Mucosa of descending colon (tissue), 3 donors: ENCODE measurements around the gene MUSTN1. TPM values are rescaled to one million over a fixed set of nuclear protein-coding genes. Genes with fewer than 3 reads are reported as not detected.

ENCODE experiments used
- ATAC-seq: fragments of 200-7000 bp; cut with Tn5 transposase; one replicate; pipeline ENCODE4 v1.9.1; 2020; ENCODE audit warnings: mild to moderate bottlenecking, moderate library complexity
- DNase-seq, 3 donors: peaks; one replicate each; pipeline ENCODE4 v3.0.0-alpha.2; 2020
- H3K36me3 ChIP-seq: fragments of 200-600 bp; one replicate; pipeline ENCODE4 v1.8.0; 2021; ENCODE audit warnings: low read depth, mild to moderate bottlenecking
- H3K4me1 ChIP-seq: fragments of 200-600 bp; one replicate; pipeline ENCODE4 v1.8.0; 2021; ENCODE audit warnings: low read depth, mild to moderate bottlenecking
- H3K4me3 ChIP-seq: fragments of 200-600 bp; one replicate; pipeline ENCODE4 v1.8.0; 2021; ENCODE audit warnings: mild to moderate bottlenecking
- H3K9me3 ChIP-seq: fragments of 200-600 bp; one replicate; pipeline ENCODE4 v1.8.0; 2021; ENCODE audit warnings: mild to moderate bottlenecking
- CTCF ChIP-seq: fragments of 200-600 bp; IDR thresholded peaks from one replicate; pipeline ENCODE4 v1.8.0; 2022; ENCODE audit warnings: antibody characterized with exemption, mild to moderate bottlenecking
- intact Hi-C, 2 donors: fragments of 100-400 bp; cut with DNase I in 1 of 2; cut with micrococcal nuclease in 1 of 2; formaldehyde crosslinking; loops; one replicate each; pipeline versions ENCODE4 v1.11.0 to v1.11.1; 2022; cut with DNase I, micrococcal nuclease
- total RNA-seq, 3 donors: library from RNA; stranded (reverse); fragmentation: NEBNext Ultra II Directional in 2 of 3; extraction: Animal tissue kit (Norgen Biotek cat#: 25700) in 2 of 3; gene quantifications; one replicate each; pipeline versions ENCODE4 v1.2.1 to v1.2.4, GENCODE V29; 2021 to 2023
- donor health status: DM: no; HTN: no; CAD: no; lungs with moderate emphysema.
- donor health status: DM: no; HTN: no; CAD: no.
- donor health status: DM: no; HTN: yes; CAD: no.

MUSTN1 gene
- total RNA-seq, 3 donors from 2014 or later, result 1.9 to 5.3 (median 4.0) TPM

DNA sequence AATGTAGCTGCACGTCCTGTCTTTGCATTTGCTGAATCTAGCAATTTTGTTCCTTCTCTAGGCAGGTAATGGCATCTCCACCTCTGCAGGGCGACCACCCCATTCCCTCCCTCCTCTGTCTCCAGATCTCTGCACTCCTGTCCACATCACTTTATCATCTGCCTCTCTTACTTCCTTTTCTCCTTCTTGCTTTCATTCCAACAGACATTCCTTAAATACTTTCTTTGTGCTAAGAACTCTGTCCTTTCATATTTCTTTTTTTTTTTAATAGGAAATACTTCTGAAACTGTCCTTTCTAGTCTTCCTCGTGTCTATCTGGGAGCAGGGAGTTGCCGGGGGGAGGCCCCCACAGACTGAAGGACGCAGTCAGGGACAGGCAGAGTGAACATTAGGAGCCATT lies 33.0 kb downstream of the MUSTN1 start:
- no peak for DNase-seq
- Histone ChIP-seq H3K4me3 (no peak overlapping the region), H3K36me3 (no peaks in the 10 kb centered on the region), H3K4me1 (no peaks in the 10 kb centered on the region), H3K9me3 (no peaks in the 10 kb centered on the region)
- no peak for ATAC-seq
- intact Hi-C loops, result no loop called here
- no peak for TF ChIP-seq CTCF

DNA sequence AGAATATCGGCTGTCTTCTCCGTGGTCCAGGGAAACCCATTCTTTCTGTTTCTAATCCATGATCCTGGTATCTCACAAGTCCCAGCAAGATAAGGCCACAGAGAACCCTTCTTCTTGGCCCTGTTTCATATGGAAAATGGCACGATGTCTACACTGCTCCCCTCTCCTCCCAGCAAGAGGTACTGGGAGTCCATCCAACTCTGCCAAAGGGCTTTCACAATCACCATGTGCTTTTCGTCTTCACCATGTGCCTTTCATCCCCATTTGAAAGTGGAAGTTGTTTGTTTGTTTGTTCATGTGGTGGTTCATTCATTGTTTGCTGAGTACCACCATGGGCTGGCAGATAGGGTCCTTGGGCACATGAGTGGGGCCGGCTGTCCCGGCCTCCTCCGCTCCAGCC lies 34.7 kb downstream of the MUSTN1 start:
- Histone ChIP-seq H3K9me3 (no peaks in the 10 kb centered on the region), H3K4me3 (no peak overlapping the region), H3K4me1 (no peaks in the 10 kb centered on the region), H3K36me3 (no peaks in the 10 kb centered on the region)
- no peak for TF ChIP-seq CTCF
- intact Hi-C loops, result no loop called here
- ATAC-seq, result no peak
- DNase-seq, result no peak

DNA sequence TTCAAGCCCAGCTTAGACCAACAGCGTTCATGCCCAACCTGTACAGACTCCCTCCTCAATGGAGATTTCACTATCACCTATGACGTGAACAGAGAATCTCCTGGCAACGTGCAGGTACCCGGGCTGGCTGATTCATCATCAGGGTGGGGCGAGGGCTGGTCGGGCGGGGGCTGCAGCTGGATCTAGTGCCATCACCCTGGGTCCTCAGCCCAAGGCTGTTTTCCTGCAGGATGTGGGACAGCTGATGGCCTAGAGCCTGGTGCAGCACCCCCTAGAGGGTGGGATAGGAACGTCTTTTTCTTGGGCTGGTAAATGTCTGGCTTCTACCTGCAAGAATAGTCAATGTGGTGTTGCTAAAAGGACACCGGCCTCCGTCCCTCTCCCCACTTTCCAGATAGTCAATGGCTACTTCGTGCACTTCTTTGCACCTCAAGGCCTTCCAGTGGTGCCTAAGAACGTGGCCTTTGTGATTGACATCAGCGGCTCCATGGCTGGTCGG lies 35.8 kb downstream of the MUSTN1 start:
- Histone ChIP-seq H3K4me3 (no peak overlapping the region), H3K4me1 (no peaks in the 10 kb centered on the region), H3K9me3 (no peaks in the 10 kb centered on the region), H3K36me3 (no peaks in the 10 kb centered on the region)
- TF ChIP-seq CTCF, result peak; percentile 45
- ATAC-seq (peak; percentile 63), DNase-seq (peak in 1 of 3 donors; percentile 23)
- intact Hi-C loops, result no loop called here

DNA sequence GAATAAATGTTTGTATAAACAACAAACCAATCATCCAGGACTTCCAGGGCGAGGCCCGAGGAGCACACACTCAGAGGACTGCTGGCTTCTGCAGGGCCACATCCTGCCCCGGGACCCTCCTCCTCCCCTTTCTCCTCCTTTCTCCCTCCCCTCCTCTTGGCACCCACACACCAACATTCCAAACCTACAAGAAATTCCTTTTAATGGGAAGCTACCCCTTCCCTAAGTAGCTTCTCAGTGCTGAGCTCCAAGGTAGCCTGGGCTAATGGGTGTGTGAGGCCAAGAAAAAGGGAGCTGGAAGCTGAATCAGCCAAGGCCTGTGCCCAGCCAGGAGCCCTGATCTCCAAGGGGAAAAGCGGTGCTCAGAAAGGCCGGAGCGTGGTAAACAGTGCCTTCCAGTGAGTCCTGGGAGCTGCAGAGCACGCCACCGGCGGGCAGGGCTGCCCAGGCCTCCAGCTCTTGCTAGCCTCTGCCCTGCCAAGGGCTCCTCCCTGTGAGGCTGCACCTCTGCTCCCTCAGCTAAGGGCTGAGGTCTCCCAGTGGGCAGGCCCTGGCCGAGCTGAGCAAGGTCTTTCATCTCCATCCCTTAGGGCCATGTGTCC lies 36.3 kb downstream of the MUSTN1 start:
- DNase-seq (no peak), ATAC-seq (peak; percentile 7)
- intact Hi-C loops, result no loop called here

DNA sequence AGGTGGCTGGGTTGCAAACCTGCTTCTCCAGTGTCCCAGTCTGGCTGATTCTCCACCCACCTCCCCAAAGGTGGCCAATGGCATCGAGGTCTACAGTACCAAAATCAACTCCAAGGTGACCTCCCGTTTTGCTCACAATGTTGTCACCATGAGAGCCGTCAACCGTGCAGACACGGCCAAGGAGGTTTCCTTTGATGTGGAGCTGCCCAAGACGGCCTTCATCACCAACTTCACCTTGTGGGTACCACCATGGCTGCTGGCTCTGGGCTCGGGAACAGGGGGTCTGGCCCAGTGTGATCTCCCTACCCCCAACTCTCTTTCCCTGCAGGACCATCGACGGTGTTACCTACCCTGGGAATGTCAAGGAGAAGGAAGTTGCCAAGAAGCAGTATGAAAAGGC lies 38.4 kb downstream of the MUSTN1 start:
- Histone ChIP-seq H3K4me1 (no peaks in the 10 kb centered on the region), H3K36me3 (no peaks in the 10 kb centered on the region), H3K9me3 (no peaks in the 10 kb centered on the region), H3K4me3 (no peak overlapping the region)
- intact Hi-C loops, result no loop called here
- DNase-seq (no peak), ATAC-seq (no peak)
- TF ChIP-seq CTCF, result no peak

More for the DNA sequence above, 36.3 kb downstream of the MUSTN1 start:
- Histone ChIP-seq H3K4me1 (no peaks in the 10 kb centered on the region), H3K36me3 (no peaks in the 10 kb centered on the region), H3K9me3 (no peaks in the 10 kb centered on the region), H3K4me3 (no peak overlapping the region)
- no peak for TF ChIP-seq CTCF
